HEK293 (cell line): ENCODE measurements around the gene COX6A1.

Source experiments
- CTCF ChIP-seq: fragments of 450-650 bp; formaldehyde crosslinking; IDR thresholded peaks from 2 replicates; pipeline ENCODE4 v1.5.1; 2016; ENCODE audit warnings: missing biosample characterization, missing genetic modification characterization
- KLF7 ChIP-seq: fragments of 450-650 bp; formaldehyde crosslinking; IDR thresholded peaks from 2 replicates; pipeline ENCODE4 v1.5.1; 2016; ENCODE audit warnings: missing biosample characterization, missing genetic modification characterization, borderline replicate concordance
- KLF8 ChIP-seq: fragments of 450-650 bp; formaldehyde crosslinking; IDR thresholded peaks from 2 replicates; pipeline ENCODE4 v1.5.1; 2016; ENCODE audit warnings: missing biosample characterization, missing genetic modification characterization
- OSR2 ChIP-seq: fragments of 450-650 bp; formaldehyde crosslinking; IDR thresholded peaks from 2 replicates; pipeline ENCODE4 v1.5.1; 2016; ENCODE audit warnings: missing biosample characterization, missing genetic modification characterization
- PRDM10 ChIP-seq: fragments of 450-650 bp; formaldehyde crosslinking; IDR thresholded peaks from 2 replicates; pipeline ENCODE4 v1.5.1; 2016; ENCODE audit warnings: missing biosample characterization, missing genetic modification characterization
- RBAK ChIP-seq: fragments of 450-650 bp; formaldehyde crosslinking; IDR thresholded peaks from 2 replicates; pipeline ENCODE4 v1.5.1; 2016; ENCODE audit warnings: missing biosample characterization, missing genetic modification characterization
- TCF7L2 ChIP-seq: IDR thresholded peaks from 2 replicates; pipeline ENCODE4 v1.6.1; 2011; ENCODE audit warnings: low read depth, mild to moderate bottlenecking, inconsistent platforms, low read length, moderate library complexity, borderline replicate concordance
- TRIM28 ChIP-seq: IDR thresholded peaks from 2 replicates; pipeline ENCODE4 v1.6.1; 2011; ENCODE audit warnings: low read length, control low read depth, borderline replicate concordance
- ZNF114 ChIP-seq: fragments of 450-650 bp; formaldehyde crosslinking; IDR thresholded peaks from 2 replicates; pipeline ENCODE4 v1.5.0; 2017; ENCODE audit warnings: missing biosample characterization, missing genetic modification characterization
- ZNF157 ChIP-seq: fragments of 450-650 bp; formaldehyde crosslinking; IDR thresholded peaks from 2 replicates; pipeline ENCODE4 v1.5.1; 2016; ENCODE audit warnings: missing biosample characterization, missing genetic modification characterization
- ZNF350 ChIP-seq: fragments of 450-650 bp; formaldehyde crosslinking; IDR thresholded peaks from 2 replicates; pipeline ENCODE4 v1.5.0; 2017; ENCODE audit warnings: missing biosample characterization, mild to moderate bottlenecking, missing genetic modification characterization
- ZNF510 ChIP-seq: fragments of 450-650 bp; formaldehyde crosslinking; IDR thresholded peaks from 2 replicates; pipeline ENCODE4 v1.5.1; 2018; ENCODE audit warnings: mild to moderate bottlenecking, missing genetic modification characterization, missing biosample characterization; ENCODE audit not compliant: insufficient replicate concordance
- ZNF561 ChIP-seq: fragments of 450-650 bp; IDR thresholded peaks from 2 replicates; pipeline ENCODE4 v1.5.1; 2018; ENCODE audit warnings: missing biosample characterization, missing genetic modification characterization, borderline replicate concordance
- ZNF600 ChIP-seq: fragments of 450-650 bp; formaldehyde crosslinking; IDR thresholded peaks from 2 replicates; pipeline ENCODE4 v1.5.1; 2016; ENCODE audit warnings: missing biosample characterization, missing genetic modification characterization
- ZNF610 ChIP-seq: fragments of 450-650 bp; formaldehyde crosslinking; IDR thresholded peaks from 2 replicates; pipeline ENCODE4 v1.5.1; 2016; ENCODE audit warnings: missing biosample characterization, missing genetic modification characterization, borderline replicate concordance
- ZNF701 ChIP-seq: fragments of 450-650 bp; formaldehyde crosslinking; IDR thresholded peaks from 2 replicates; pipeline ENCODE4 v1.5.1; 2016; ENCODE audit warnings: missing biosample characterization, missing genetic modification characterization
- ZNF707 ChIP-seq: fragments of 450-650 bp; formaldehyde crosslinking; IDR thresholded peaks from 2 replicates; pipeline ENCODE4 v1.5.1; 2016; ENCODE audit warnings: missing biosample characterization, missing genetic modification characterization
- ZNF76 ChIP-seq: fragments of 450-650 bp; formaldehyde crosslinking; IDR thresholded peaks from 2 replicates; pipeline ENCODE4; 2016; ENCODE audit warnings: low read depth, missing biosample characterization, missing genetic modification characterization, borderline replicate concordance
- ZSCAN16 ChIP-seq: fragments of 450-650 bp; formaldehyde crosslinking; IDR thresholded peaks from 2 replicates; pipeline ENCODE4 v1.5.1; 2016; ENCODE audit warnings: missing biosample characterization, missing genetic modification characterization
- ZSCAN5A ChIP-seq: fragments of 450-650 bp; formaldehyde crosslinking; IDR thresholded peaks from 2 replicates; pipeline ENCODE4 v1.5.1; 2016; ENCODE audit warnings: missing biosample characterization, missing genetic modification characterization
- TF ChIP-seq, protein P1 (sequence below): fragments of 450-650 bp; formaldehyde crosslinking; IDR thresholded peaks from 2 replicates; pipeline ENCODE4 v1.5.1; 2016; ENCODE audit warnings: missing biosample characterization, missing genetic modification characterization
- TF ChIP-seq, protein P2 (sequence below): fragments of 450-650 bp; formaldehyde crosslinking; IDR thresholded peaks from 2 replicates; pipeline ENCODE4 v1.5.1; 2016; ENCODE audit warnings: missing biosample characterization, missing genetic modification characterization
- TF ChIP-seq, protein P3 (sequence below): fragments of 450-650 bp; formaldehyde crosslinking; IDR thresholded peaks from 2 replicates; pipeline ENCODE4 v1.5.1; 2016; ENCODE audit warnings: missing biosample characterization, missing genetic modification characterization, low read depth
- TF ChIP-seq, protein P4 (sequence below): fragments of 450-650 bp; formaldehyde crosslinking; IDR thresholded peaks from 2 replicates; pipeline ENCODE4 v1.5.1; 2016; ENCODE audit warnings: missing biosample characterization, missing genetic modification characterization

The COX6A1 gene

GRCh38 chr12:120445911-120446843 is 8.3 kb downstream of the COX6A1 start, which contains the start of the genes GATC and TRIAP1 (continued):
- TF ChIP-seq ZSCAN5A (peak; percentile 63; the same call in 1 of the 2 replicates), ZNF114 (tag by site-specific recombination) (no peak), RBAK (tag by site-specific recombination) (no peak), ZNF350 (tag by site-specific recombination) (no peak), KLF8 (tag by site-specific recombination) (peak; percentile 95), ZNF701 (no peak), KLF7 (peak; percentile 53; the same call in 1 of the 2 replicates), ZNF510 (tag by site-specific recombination) (no peak), ZNF76 (tag by site-specific recombination) (peak; percentile 79; the same call in 1 of the 2 replicates), ZNF600 (tag by site-specific recombination) (peak; percentile 90), CTCF (tag by site-specific recombination) (peak; percentile 11; the same call in 1 of the 2 replicates), ZSCAN16 (peak; percentile 73; the same call in 1 of the 2 replicates), OSR2 (tag by site-specific recombination) (0 out of 2 replicates have a peak, but pooled peaks have one; percentile 10), TCF7L2 (no peak), ZNF561 (no peak; the same call in 1 of the 2 replicates), TRIM28 (no peak), ZNF157 (tag by site-specific recombination) (no peak), ZNF610 (tag by site-specific recombination) (peak; percentile 78; the same call in 1 of the 2 replicates), ZNF707 (tag by site-specific recombination) (no peak), PRDM10 (tag by site-specific recombination) (peak; percentile 83)
- TF ChIP-seq, protein P1, sequence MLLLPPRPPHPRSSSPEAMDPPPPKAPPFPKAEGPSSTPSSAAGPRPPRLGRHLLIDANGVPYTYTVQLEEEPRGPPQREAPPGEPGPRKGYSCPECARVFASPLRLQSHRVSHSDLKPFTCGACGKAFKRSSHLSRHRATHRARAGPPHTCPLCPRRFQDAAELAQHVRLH (tag by site-specific recombination) = peak; percentile 75
- TF ChIP-seq, protein P2, sequence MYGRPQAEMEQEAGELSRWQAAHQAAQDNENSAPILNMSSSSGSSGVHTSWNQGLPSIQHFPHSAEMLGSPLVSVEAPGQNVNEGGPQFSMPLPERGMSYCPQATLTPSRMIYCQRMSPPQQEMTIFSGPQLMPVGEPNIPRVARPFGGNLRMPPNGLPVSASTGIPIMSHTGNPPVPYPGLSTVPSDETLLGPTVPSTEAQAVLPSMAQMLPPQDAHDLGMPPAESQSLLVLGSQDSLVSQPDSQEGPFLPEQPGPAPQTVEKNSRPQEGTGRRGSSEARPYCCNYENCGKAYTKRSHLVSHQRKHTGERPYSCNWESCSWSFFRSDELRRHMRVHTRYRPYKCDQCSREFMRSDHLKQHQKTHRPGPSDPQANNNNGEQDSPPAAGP (tag by site-specific recombination) = peak; percentile 96
- TF ChIP-seq, protein P3, sequence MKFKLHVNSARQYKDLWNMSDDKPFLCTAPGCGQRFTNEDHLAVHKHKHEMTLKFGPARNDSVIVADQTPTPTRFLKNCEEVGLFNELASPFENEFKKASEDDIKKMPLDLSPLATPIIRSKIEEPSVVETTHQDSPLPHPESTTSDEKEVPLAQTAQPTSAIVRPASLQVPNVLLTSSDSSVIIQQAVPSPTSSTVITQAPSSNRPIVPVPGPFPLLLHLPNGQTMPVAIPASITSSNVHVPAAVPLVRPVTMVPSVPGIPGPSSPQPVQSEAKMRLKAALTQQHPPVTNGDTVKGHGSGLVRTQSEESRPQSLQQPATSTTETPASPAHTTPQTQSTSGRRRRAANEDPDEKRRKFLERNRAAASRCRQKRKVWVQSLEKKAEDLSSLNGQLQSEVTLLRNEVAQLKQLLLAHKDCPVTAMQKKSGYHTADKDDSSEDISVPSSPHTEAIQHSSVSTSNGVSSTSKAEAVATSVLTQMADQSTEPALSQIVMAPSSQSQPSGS (tag by site-specific recombination) = peak; percentile 88
- TF ChIP-seq, protein P4, sequence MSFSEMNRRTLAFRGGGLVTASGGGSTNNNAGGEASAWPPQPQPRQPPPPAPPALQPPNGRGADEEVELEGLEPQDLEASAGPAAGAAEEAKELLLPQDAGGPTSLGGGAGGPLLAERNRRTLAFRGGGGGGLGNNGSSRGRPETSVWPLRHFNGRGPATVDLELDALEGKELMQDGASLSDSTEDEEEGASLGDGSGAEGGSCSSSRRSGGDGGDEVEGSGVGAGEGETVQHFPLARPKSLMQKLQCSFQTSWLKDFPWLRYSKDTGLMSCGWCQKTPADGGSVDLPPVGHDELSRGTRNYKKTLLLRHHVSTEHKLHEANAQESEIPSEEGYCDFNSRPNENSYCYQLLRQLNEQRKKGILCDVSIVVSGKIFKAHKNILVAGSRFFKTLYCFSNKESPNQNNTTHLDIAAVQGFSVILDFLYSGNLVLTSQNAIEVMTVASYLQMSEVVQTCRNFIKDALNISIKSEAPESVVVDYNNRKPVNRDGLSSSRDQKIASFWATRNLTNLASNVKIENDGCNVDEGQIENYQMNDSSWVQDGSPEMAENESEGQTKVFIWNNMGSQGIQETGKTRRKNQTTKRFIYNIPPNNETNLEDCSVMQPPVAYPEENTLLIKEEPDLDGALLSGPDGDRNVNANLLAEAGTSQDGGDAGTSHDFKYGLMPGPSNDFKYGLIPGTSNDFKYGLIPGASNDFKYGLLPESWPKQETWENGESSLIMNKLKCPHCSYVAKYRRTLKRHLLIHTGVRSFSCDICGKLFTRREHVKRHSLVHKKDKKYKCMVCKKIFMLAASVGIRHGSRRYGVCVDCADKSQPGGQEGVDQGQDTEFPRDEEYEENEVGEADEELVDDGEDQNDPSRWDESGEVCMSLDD (tag by site-specific recombination) = peak; percentile 73; the same call in 1 of the 2 replicates
